H9 (cell line): ENCODE data around the gene BPGM. TPM values are rescaled to one million over a fixed set of nuclear protein-coding genes. Genes with fewer than 3 reads are reported as not detected.

Source experiments
- DNase-seq: peaks from one replicate; pipeline ENCODE4 v3.0.0-alpha.2; 2017
- H2AFZ ChIP-seq: one replicate; pipeline ENCODE4 v1.6.1; 2013; ENCODE audit warnings: mild to moderate bottlenecking, low read length, control low read depth, moderate library complexity
- H2AK5ac ChIP-seq: 2 replicates; pipeline ENCODE4 v1.6.1; 2013; ENCODE audit warnings: low read length, control low read depth, mixed read lengths; ENCODE audit not compliant: insufficient read length
- H2BK120ac ChIP-seq: one replicate; pipeline ENCODE4 v1.6.1; 2013; ENCODE audit warnings: low read depth, mild to moderate bottlenecking, low read length, control low read depth, inconsistent platforms; ENCODE audit not compliant: poor library complexity, severe bottlenecking
- H2BK12ac ChIP-seq: 2 replicates; pipeline ENCODE4 v1.6.1; 2013; ENCODE audit warnings: low read length, control low read depth, mixed read lengths, low read depth; ENCODE audit not compliant: insufficient read length
- H2BK15ac ChIP-seq: 2 replicates; pipeline ENCODE4 v1.6.1; 2013; ENCODE audit warnings: low read depth, low read length, control low read depth
- H2BK20ac ChIP-seq: one replicate; pipeline ENCODE4 v1.6.1; 2013; ENCODE audit warnings: low read depth, mild to moderate bottlenecking, low read length, control low read depth, inconsistent platforms; ENCODE audit not compliant: poor library complexity, severe bottlenecking
- H2BK5ac ChIP-seq: 2 replicates; pipeline ENCODE4 v1.6.1; 2013; ENCODE audit warnings: low read length, control low read depth, mixed read lengths; ENCODE audit not compliant: insufficient read length
- H3K14ac ChIP-seq: 2 replicates; pipeline ENCODE4 v1.6.1; 2013; ENCODE audit warnings: low read length, control low read depth; ENCODE audit not compliant: insufficient read depth
- H3K18ac ChIP-seq: 2 replicates; pipeline ENCODE4 v1.6.1; 2013; ENCODE audit warnings: low read depth, mild to moderate bottlenecking, mixed read lengths, low read length, control low read depth; ENCODE audit not compliant: insufficient read length
- H3K23ac ChIP-seq: 2 replicates; pipeline ENCODE4 v1.6.1; 2013; ENCODE audit warnings: low read length, control low read depth, mixed read lengths, low read depth; ENCODE audit not compliant: insufficient read length
- H3K23me2 ChIP-seq: 2 replicates; pipeline ENCODE4 v1.6.1; 2013; ENCODE audit warnings: low read depth, mild to moderate bottlenecking, mixed read lengths, low read length, control low read depth; ENCODE audit not compliant: insufficient read length, poor library complexity, severe bottlenecking
- H3K27ac ChIP-seq: 2 replicates; pipeline ENCODE4 v1.5.1; 2013; ENCODE audit warnings: low read length, control low read depth, mixed read lengths, low read depth; ENCODE audit not compliant: insufficient read length
- H3K27me3 ChIP-seq: 2 replicates; pipeline ENCODE4 v1.6.1; 2013; ENCODE audit warnings: low read length, control low read depth, inconsistent platforms; ENCODE audit not compliant: insufficient read depth
- H3K4ac ChIP-seq: 2 replicates; pipeline ENCODE4 v1.6.1; 2013; ENCODE audit warnings: low read depth, mild to moderate bottlenecking, control low read depth, inconsistent platforms, low read length, moderate library complexity
- H3K4me1 ChIP-seq: 2 replicates; pipeline ENCODE4 v1.6.1; 2013; ENCODE audit warnings: low read length, control low read depth, inconsistent platforms; ENCODE audit not compliant: insufficient read depth
- H3K4me2 ChIP-seq: 2 replicates; pipeline ENCODE4 v1.6.1; 2013; ENCODE audit warnings: low read length, control low read depth, mixed read lengths; ENCODE audit not compliant: insufficient read length, insufficient read depth
- H3K56ac ChIP-seq: 2 replicates; pipeline ENCODE4 v1.6.1; 2013; ENCODE audit warnings: low read depth, mild to moderate bottlenecking, mixed read lengths, low read length, control low read depth; ENCODE audit not compliant: insufficient read length
- H3K79me1 ChIP-seq: 2 replicates; pipeline ENCODE4 v1.6.1; 2013; ENCODE audit warnings: low read depth, mild to moderate bottlenecking, moderate library complexity, low read length, control low read depth, inconsistent platforms; ENCODE audit not compliant: insufficient read depth, poor library complexity, severe bottlenecking
- H3K79me2 ChIP-seq: 2 replicates; pipeline ENCODE4 v1.6.1; 2013; ENCODE audit warnings: low read length, control low read depth, inconsistent platforms; ENCODE audit not compliant: insufficient read depth
- H3K9ac ChIP-seq: 2 replicates; pipeline ENCODE4 v1.6.1; 2013; ENCODE audit warnings: low read length, control low read depth, mixed read lengths; ENCODE audit not compliant: insufficient read length; ENCODE audit errors: extremely low read depth
- H3K9me3 ChIP-seq: one replicate; pipeline ENCODE4 v1.6.1; 2013; ENCODE audit warnings: low read depth, low read length, inconsistent platforms; ENCODE audit not compliant: control insufficient read depth
- H3T11ph ChIP-seq: one replicate; pipeline ENCODE4 v1.6.1; 2013; ENCODE audit warnings: mild to moderate bottlenecking, low read length, control low read depth, inconsistent platforms
- H4K20me1 ChIP-seq: one replicate; pipeline ENCODE4 v1.6.1; 2013; ENCODE audit not compliant: control insufficient read depth, insufficient read length, insufficient read depth
- H4K5ac ChIP-seq: 2 replicates; pipeline ENCODE4 v1.6.1; 2013; ENCODE audit warnings: low read depth, mild to moderate bottlenecking, mixed read lengths, low read length, control low read depth; ENCODE audit not compliant: insufficient read length
- H4K8ac ChIP-seq: replicated peaks from 2 replicates; pipeline ENCODE4 v1.6.1; 2013; ENCODE audit warnings: low read length, control low read depth, mixed read lengths, low read depth; ENCODE audit not compliant: insufficient read length
- H4K91ac ChIP-seq: 2 replicates; pipeline ENCODE4 v1.6.1; 2013; ENCODE audit warnings: low read depth, mild to moderate bottlenecking, moderate library complexity, mixed read lengths, low read length, control low read depth; ENCODE audit not compliant: insufficient read length
- H3K27ac Mint-ChIP-seq, 3 experiments: 2 replicates in 2 of 3; 3 replicates in 1 of 3; pipeline ENCODE4 v1.8.0; 2020 to 2021; ENCODE audit warnings: mixed read lengths in 3 of 3, mild to moderate bottlenecking in 1 of 3, moderate library complexity in 1 of 3
- H3K27me3 Mint-ChIP-seq: 2 replicates; pipeline ENCODE4 v1.8.0; 2021; ENCODE audit warnings: low read depth, mild to moderate bottlenecking, moderate library complexity, mixed read lengths
- H3K36me3 Mint-ChIP-seq, 3 experiments: 2 replicates in 2 of 3; 3 replicates in 1 of 3; pipeline ENCODE4 v1.8.0; 2020 to 2021; ENCODE audit warnings: low read depth in 3 of 3, mixed read lengths in 3 of 3; ENCODE audit not compliant: insufficient read depth in 1 of 3
- H3K4me1 Mint-ChIP-seq, 2 experiments: 2 replicates each; pipeline ENCODE4 v1.8.0; 2020; ENCODE audit warnings: mixed read lengths in 2 of 2
- H3K4me3 Mint-ChIP-seq, 2 experiments: 2 replicates in 1 of 2; 3 replicates in 1 of 2; pipeline ENCODE4 v1.8.0; 2020 to 2021; ENCODE audit warnings: mild to moderate bottlenecking in 2 of 2, mixed read lengths in 2 of 2, moderate library complexity in 1 of 2
- H3K9me3 Mint-ChIP-seq, 2 experiments: 2 replicates in 1 of 2; 3 replicates in 1 of 2; pipeline ENCODE4 v1.8.0; 2020; ENCODE audit warnings: mild to moderate bottlenecking in 2 of 2, mixed read lengths in 2 of 2, moderate library complexity in 1 of 2
- WGBS: extraction: QIAGEN DNeasy Blood & Tissue Kit; methylation state at CpG from one replicate; pipeline ENCODE4 v1.1.7; 2013; ENCODE audit warnings: missing lambda C conversion rate, low lambda C conversion rate, mixed read lengths; ENCODE audit not compliant: insufficient read length; ENCODE audit errors: extremely low coverage; 5-methylcytosine and 5-hydroxymethylcytosine counted together
- total RNA-seq: library from RNA; stranded (reverse); gene quantifications from 2 replicates; pipeline ENCODE4 v1.2.1, GENCODE V29; 2021
- TF ChIP-seq, protein P1 (sequence below): fragments of 200-600 bp; sonication (generic); conservative IDR thresholded peaks from 3 replicates; pipeline ENCODE4 v1.8.0; 2021; ENCODE audit warnings: antibody characterized with exemption, mild to moderate bottlenecking

BPGM gene
- total RNA-seq, 1 experiment from 2014 or later: 14.4 TPM

DNA sequence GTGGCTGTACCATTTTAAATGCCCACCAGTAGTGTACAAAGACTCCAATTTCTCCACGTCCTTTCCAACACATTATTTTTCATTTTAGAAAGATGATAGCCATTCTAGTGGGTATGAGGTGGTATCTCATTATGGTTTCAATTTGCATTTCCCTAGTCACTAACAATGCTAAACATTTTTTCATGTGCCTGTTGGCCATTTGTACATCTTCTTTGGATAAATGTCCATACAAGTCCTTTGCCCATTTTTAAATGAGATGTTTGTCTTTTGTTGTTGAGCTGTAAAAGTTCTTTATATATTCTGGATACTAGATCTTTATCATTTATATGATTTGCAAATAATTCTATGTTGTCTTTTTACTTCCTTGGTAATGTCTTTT lies 18.9 kb upstream of the BPGM start:
- Mint-ChIP-seq H3K36me3 (no peaks in the 10 kb centered on the region), H3K27me3 (peaks cover 35% of the 10 kb centered on the region)

More for the DNA sequence above, 18.9 kb upstream of the BPGM start:
- Mint-ChIP-seq H3K4me1 (0 out of 4 replicates have a peak, but pooled peaks cover 0 to 2% of the 10 kb centered on the region in 2 experiments), H3K9me3 (no peaks in the 10 kb centered on the region), H3K27ac (no peak overlapping the region), H3K4me3 (no peak overlapping the region)
- no peak overlapping the region for H4K91ac ChIP-seq
- no peaks in the 10 kb centered on the region for H4K20me1 ChIP-seq
- no peak overlapping the region for H3K14ac ChIP-seq
- H3K4me1 ChIP-seq: no peaks in the 10 kb centered on the region
- no peaks in the 10 kb centered on the region for H3K79me1 ChIP-seq
- no peaks in the 10 kb centered on the region for H3K79me2 ChIP-seq
- H4K5ac ChIP-seq: no peak overlapping the region
- no peak overlapping the region for H2AK5ac ChIP-seq
- no peak overlapping the region for H2BK5ac ChIP-seq
- no peak overlapping the region for H3T11ph ChIP-seq
- no peaks in the 10 kb centered on the region for H3K9me3 ChIP-seq
- no peaks in the 10 kb centered on the region for H3K27me3 ChIP-seq
- H3K23ac ChIP-seq: no peak overlapping the region
- no peak overlapping the region for H4K8ac ChIP-seq
- TF ChIP-seq, protein P1, sequence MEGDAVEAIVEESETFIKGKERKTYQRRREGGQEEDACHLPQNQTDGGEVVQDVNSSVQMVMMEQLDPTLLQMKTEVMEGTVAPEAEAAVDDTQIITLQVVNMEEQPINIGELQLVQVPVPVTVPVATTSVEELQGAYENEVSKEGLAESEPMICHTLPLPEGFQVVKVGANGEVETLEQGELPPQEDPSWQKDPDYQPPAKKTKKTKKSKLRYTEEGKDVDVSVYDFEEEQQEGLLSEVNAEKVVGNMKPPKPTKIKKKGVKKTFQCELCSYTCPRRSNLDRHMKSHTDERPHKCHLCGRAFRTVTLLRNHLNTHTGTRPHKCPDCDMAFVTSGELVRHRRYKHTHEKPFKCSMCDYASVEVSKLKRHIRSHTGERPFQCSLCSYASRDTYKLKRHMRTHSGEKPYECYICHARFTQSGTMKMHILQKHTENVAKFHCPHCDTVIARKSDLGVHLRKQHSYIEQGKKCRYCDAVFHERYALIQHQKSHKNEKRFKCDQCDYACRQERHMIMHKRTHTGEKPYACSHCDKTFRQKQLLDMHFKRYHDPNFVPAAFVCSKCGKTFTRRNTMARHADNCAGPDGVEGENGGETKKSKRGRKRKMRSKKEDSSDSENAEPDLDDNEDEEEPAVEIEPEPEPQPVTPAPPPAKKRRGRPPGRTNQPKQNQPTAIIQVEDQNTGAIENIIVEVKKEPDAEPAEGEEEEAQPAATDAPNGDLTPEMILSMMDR: no peak
- no peak overlapping the region for H2BK15ac ChIP-seq
- no peak overlapping the region for H3K27ac ChIP-seq
- no peak overlapping the region for H2BK12ac ChIP-seq
- no peak overlapping the region for H2BK120ac ChIP-seq
- no peak overlapping the region for H3K9ac ChIP-seq
- H3K23me2 ChIP-seq: no peaks in the 10 kb centered on the region
- no CpG with 5 or more reads among the region's 1 CpG for WGBS
- H2BK20ac ChIP-seq: no peak overlapping the region
- no peak overlapping the region for H3K56ac ChIP-seq
- H2AFZ ChIP-seq: no peak overlapping the region
- DNase-seq: no peak
- H3K4me2 ChIP-seq: no peak overlapping the region
- H3K4ac ChIP-seq: no peak overlapping the region
- H3K18ac ChIP-seq: no peak overlapping the region
